Endodermal cell (in vitro differentiated cells): ENCODE data around the gene ANO7. TPM values are rescaled to one million over a fixed set of nuclear protein-coding genes. Genes with fewer than 3 reads are reported as not detected.

Source experiments
- DNase-seq: peaks from one replicate; pipeline ENCODE4 v3.0.0-alpha.2; 2017
- H3K27ac ChIP-seq: 2 replicates; pipeline ENCODE4 v1.5.1; 2013; ENCODE audit warnings: mild to moderate bottlenecking, low read depth, low read length, moderate library complexity
- H3K27me3 ChIP-seq: 2 replicates; pipeline ENCODE4 v1.6.1; 2013; ENCODE audit warnings: mild to moderate bottlenecking, low read length, moderate library complexity; ENCODE audit not compliant: insufficient read depth, control insufficient read depth, poor library complexity, severe bottlenecking
- H3K36me3 ChIP-seq: 2 replicates; pipeline ENCODE4 v1.7.0; 2013; ENCODE audit warnings: mild to moderate bottlenecking, low read length, moderate library complexity; ENCODE audit not compliant: control insufficient read depth, insufficient read depth
- H3K4me1 ChIP-seq: one replicate; pipeline ENCODE4 v1.7.0; 2013; ENCODE audit warnings: low read length; ENCODE audit not compliant: control insufficient read depth, insufficient read depth
- H3K4me3 ChIP-seq: 2 replicates; pipeline ENCODE4 v1.5.1; 2013; ENCODE audit warnings: mild to moderate bottlenecking, low read length, moderate library complexity
- H3K9ac ChIP-seq: 2 replicates; pipeline ENCODE4 v1.6.1; 2013; ENCODE audit warnings: mild to moderate bottlenecking, low read length, moderate library complexity; ENCODE audit not compliant: poor library complexity, severe bottlenecking; ENCODE audit errors: extremely low read depth
- H3K9me3 ChIP-seq: 2 replicates; pipeline ENCODE4 v1.6.1; 2013; ENCODE audit warnings: mild to moderate bottlenecking, low read length, moderate library complexity; ENCODE audit not compliant: control insufficient read depth
- H3K27ac Mint-ChIP-seq: 2 replicates; pipeline ENCODE4 v1.8.0; 2020; ENCODE audit warnings: mixed read lengths
- H3K27me3 Mint-ChIP-seq: 2 replicates; pipeline ENCODE4 v1.8.0; 2021; ENCODE audit warnings: mild to moderate bottlenecking, mixed read lengths; ENCODE audit not compliant: insufficient read depth
- H3K36me3 Mint-ChIP-seq: 2 replicates; pipeline ENCODE4 v1.8.0; 2020; ENCODE audit warnings: low read depth, mixed read lengths
- H3K4me1 Mint-ChIP-seq: 2 replicates; pipeline ENCODE4 v1.8.0; 2020; ENCODE audit warnings: mixed read lengths
- H3K4me3 Mint-ChIP-seq: 2 replicates; pipeline ENCODE4 v1.8.0; 2020; ENCODE audit warnings: mild to moderate bottlenecking, moderate library complexity, mixed read lengths
- H3K9me3 Mint-ChIP-seq: 2 replicates; pipeline ENCODE4 v1.8.0; 2020; ENCODE audit warnings: mild to moderate bottlenecking, mixed read lengths
- WGBS, 2 experiments: methylation state at CpG; one replicate each; pipeline versions ENCODE4 v1.1.5 to v1.1.7; 2013; ENCODE audit warnings: missing lambda C conversion rate in 2 of 2, mixed read lengths in 1 of 2; ENCODE audit not compliant: insufficient coverage in 1 of 2, insufficient read length in 1 of 2; 5-methylcytosine and 5-hydroxymethylcytosine counted together
- total RNA-seq, 2 donors: library from RNA; stranded (reverse); fragmentation: NEBNext Ultra II Directional in 1 of 2; extraction: Animal tissue kit (Norgen Biotek cat#: 25700) in 1 of 2; gene quantifications; 2 replicates in 1 of 2; 3 replicates in 1 of 2; pipeline ENCODE4 v1.2.1, GENCODE V29; 2021
- TF ChIP-seq, protein P1 (sequence below): fragments of 200-600 bp; sonication (generic); conservative IDR thresholded peaks from 2 replicates; pipeline ENCODE4 v1.5.0; 2021; ENCODE audit warnings: antibody characterized with exemption, mild to moderate bottlenecking

ANO7 gene
- total RNA-seq, 2 donors from 2014 or later, result 8.1 to 8.5 TPM

DNA sequence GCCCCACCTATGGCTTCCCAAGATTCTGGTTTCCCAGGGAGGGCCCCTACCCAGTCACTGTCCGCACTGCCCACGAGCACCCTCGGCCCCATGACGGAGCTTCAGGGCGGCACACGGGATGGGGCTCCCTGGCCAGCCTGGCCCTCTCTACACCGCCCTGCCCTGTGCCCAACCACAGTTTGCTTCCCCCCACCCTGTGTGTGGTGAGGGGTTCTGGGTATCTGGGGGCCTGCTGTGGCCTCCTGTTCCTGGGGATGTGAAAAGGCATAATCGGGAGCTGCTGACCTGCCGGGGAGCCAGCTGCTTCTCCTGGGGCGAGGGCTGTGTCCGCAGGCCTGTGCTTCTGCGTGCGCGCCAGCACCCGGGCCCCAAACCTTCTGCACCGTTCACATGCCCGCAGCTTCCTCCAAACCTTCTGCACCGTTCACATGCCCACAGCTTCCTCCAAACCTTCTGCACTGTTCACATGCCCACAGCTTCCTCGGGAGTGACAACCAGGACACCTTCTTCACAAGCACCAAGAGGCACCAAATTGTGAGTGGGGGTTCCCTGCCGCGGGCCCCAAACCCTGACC, 12.4 kb downstream of the ANO7 start:
- H3K27me3 Mint-ChIP-seq, result no peaks in the 10 kb centered on the region
- Histone ChIP-seq H3K9me3 (no peaks in the 10 kb centered on the region), H3K9ac (no peak overlapping the region), H3K27ac (no peak overlapping the region), H3K27me3 (no peaks in the 10 kb centered on the region), H3K4me1 (no peaks in the 10 kb centered on the region), H3K36me3 (no peaks in the 10 kb centered on the region), H3K4me3 (no peak overlapping the region)
- DNase-seq, result no peak
- WGBS, 2 experiments, result 91 to 99% methylated on average over 16 to 21 of the region's 21 CpGs
- TF ChIP-seq, protein P1, sequence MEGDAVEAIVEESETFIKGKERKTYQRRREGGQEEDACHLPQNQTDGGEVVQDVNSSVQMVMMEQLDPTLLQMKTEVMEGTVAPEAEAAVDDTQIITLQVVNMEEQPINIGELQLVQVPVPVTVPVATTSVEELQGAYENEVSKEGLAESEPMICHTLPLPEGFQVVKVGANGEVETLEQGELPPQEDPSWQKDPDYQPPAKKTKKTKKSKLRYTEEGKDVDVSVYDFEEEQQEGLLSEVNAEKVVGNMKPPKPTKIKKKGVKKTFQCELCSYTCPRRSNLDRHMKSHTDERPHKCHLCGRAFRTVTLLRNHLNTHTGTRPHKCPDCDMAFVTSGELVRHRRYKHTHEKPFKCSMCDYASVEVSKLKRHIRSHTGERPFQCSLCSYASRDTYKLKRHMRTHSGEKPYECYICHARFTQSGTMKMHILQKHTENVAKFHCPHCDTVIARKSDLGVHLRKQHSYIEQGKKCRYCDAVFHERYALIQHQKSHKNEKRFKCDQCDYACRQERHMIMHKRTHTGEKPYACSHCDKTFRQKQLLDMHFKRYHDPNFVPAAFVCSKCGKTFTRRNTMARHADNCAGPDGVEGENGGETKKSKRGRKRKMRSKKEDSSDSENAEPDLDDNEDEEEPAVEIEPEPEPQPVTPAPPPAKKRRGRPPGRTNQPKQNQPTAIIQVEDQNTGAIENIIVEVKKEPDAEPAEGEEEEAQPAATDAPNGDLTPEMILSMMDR, result no peak
- H3K4me3 Mint-ChIP-seq, result no peak overlapping the region
- no peaks in the 10 kb centered on the region for H3K36me3 Mint-ChIP-seq
- no peaks in the 10 kb centered on the region for H3K9me3 Mint-ChIP-seq
- H3K4me1 Mint-ChIP-seq, result no peaks in the 10 kb centered on the region
- H3K27ac Mint-ChIP-seq, result no peak overlapping the region

DNA sequence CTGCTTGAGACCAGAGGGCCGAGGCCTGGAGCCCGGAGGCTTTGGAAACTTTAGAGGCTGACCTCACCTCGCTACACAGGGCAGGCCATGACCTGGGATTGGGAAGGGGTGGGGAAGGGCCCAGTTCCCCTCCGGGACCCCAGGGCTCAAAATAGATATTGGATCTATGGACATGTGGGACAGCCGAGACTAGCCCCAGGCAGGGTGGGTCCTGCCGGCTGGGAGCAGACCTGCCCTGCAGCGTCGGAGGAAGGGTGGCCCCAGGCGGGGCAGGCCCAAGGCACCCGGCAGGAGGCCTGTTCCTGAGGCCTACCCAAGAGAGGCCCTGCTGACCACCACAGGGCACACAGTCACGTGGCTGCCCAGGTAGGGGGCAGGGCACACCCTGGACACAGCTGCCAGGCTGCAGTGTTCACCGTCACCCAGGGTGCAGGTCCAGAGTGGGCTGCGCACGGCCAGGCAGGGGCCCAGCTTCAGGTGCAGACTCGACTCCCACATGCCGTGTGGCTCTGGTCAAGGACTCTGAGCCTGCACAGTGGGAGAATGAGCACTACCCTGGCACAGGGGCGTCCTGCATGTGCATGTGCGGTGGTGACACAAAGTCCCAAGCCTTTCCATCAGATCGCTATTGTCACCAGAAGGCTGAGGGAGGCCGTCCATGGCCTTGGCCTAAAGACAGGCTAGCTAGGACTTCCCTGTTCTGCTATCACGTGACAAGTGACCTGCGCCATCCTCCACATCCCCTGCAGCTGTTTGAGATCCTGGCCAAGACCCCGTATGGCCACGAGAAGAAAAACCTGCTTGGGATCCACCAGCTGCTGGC, 13.2 kb downstream of the ANO7 start:
- H3K27ac Mint-ChIP-seq, result no peak overlapping the region
- Histone ChIP-seq H3K36me3 (no peaks in the 10 kb centered on the region), H3K27ac (no peak overlapping the region), H3K9me3 (no peaks in the 10 kb centered on the region), H3K9ac (no peak overlapping the region), H3K27me3 (no peaks in the 10 kb centered on the region), H3K4me3 (no peak overlapping the region), H3K4me1 (no peaks in the 10 kb centered on the region)
- H3K36me3 Mint-ChIP-seq, result no peaks in the 10 kb centered on the region
- DNase-seq, result peak; percentile 42
- H3K27me3 Mint-ChIP-seq, result no peaks in the 10 kb centered on the region
- no peaks in the 10 kb centered on the region for H3K4me1 Mint-ChIP-seq
- TF ChIP-seq, protein P1, result no peak
- 89 to 92% methylated on average over 20 to 24 of the region's 24 CpGs for WGBS, 2 experiments
- no peak overlapping the region for H3K4me3 Mint-ChIP-seq
- H3K9me3 Mint-ChIP-seq, result no peaks in the 10 kb centered on the region

DNA sequence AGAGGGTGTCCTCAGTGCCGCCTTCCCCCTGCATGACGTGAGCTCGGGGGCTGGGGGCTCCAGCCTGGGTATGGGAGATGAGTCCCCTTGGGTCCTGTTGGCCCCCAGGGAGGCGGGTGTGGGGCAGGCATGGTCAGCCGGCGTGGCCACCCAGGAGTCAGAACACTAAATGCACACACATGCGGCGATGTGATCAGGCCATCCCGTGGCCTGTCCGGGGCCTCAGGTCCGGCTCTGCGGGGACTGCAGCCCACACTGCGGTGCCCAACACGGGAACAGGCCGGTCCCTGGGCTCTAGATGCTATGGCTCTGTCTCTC, 13.8 kb downstream of the ANO7 start:
- TF ChIP-seq, protein P1, result no peak
- Histone ChIP-seq H3K27ac (no peak overlapping the region), H3K4me3 (no peak overlapping the region), H3K9ac (no peak overlapping the region), H3K9me3 (no peaks in the 10 kb centered on the region), H3K4me1 (no peaks in the 10 kb centered on the region), H3K27me3 (no peaks in the 10 kb centered on the region), H3K36me3 (no peaks in the 10 kb centered on the region)
- Mint-ChIP-seq H3K4me3 (no peak overlapping the region), H3K36me3 (no peaks in the 10 kb centered on the region), H3K4me1 (no peaks in the 10 kb centered on the region), H3K27me3 (no peaks in the 10 kb centered on the region), H3K9me3 (no peaks in the 10 kb centered on the region), H3K27ac (no peak overlapping the region)
- DNase-seq, result no peak
- 86 to 98% methylated on average over 7 to 15 of the region's 15 CpGs for WGBS, 2 experiments
